NCI-H510A (cell line): Measurements from ENCODE around the gene ADAMTSL5.

ENCODE experiments used
- DNase-seq: peaks from one replicate; lab custom pipeline; 2025; lab: John Stamatoyannopoulos, UW

The ADAMTSL5 gene

GRCh38 chr19:1467215-1467489, 45.7 kb downstream of the ADAMTSL5 start:
- DNase-seq: no peak

DNA sequence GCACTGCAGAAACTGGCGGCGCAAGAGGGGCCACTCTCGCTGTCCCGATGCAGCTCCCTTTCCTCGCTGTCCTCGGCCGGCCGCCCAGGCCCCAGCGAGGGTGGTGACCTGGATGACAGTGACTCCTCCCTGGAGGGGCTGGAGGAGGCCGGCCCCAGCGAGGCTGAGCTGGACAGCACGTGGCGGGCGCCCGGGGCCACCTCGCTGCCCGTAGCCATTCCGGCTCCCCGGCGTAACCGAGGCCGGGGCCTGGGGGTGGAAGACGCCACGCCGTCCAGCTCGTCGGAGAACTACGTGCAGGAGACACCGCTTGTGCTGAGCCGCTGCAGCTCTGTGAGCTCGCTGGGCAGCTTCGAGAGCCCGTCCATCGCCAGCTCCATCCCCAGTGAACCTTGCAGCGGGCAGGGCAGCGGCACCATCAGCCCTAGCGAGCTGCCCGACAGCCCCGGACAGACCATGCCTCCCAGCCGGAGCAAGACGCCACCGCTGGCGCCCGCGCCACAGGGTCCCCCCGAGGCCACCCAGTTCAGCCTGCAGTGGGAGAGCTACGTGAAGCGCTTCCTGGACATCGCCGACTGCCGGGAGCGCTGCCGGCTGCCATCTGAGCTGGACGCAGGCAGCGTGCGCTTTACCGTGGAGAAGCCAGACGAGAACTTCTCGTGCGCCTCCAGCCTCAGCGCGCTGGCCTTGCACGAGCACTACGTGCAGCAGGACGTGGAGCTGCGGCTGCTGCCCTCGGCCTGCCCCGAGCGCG, 46.2 kb downstream of the ADAMTSL5 start:
- DNase-seq: no peak

DNA sequence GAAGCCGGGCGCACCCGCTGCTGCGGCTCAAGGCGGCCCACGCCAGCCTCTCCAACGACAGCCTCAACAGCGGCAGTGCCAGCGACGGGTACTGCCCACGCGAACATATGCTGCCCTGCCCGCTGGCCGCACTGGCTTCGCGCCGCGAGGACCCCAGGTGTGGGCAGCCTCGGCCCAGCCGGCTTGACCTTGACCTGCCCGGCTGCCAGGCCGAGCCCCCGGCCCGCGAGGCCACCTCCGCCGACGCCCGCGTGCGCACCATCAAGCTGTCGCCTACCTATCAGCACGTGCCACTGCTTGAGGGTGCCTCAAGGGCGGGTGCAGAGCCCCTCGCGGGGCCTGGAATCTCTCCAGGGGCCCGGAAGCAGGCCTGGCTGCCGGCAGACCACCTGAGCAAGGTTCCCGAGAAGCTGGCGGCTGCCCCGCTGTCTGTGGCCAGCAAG, 46.8 kb downstream of the ADAMTSL5 start:
- no peak for DNase-seq

DNA sequence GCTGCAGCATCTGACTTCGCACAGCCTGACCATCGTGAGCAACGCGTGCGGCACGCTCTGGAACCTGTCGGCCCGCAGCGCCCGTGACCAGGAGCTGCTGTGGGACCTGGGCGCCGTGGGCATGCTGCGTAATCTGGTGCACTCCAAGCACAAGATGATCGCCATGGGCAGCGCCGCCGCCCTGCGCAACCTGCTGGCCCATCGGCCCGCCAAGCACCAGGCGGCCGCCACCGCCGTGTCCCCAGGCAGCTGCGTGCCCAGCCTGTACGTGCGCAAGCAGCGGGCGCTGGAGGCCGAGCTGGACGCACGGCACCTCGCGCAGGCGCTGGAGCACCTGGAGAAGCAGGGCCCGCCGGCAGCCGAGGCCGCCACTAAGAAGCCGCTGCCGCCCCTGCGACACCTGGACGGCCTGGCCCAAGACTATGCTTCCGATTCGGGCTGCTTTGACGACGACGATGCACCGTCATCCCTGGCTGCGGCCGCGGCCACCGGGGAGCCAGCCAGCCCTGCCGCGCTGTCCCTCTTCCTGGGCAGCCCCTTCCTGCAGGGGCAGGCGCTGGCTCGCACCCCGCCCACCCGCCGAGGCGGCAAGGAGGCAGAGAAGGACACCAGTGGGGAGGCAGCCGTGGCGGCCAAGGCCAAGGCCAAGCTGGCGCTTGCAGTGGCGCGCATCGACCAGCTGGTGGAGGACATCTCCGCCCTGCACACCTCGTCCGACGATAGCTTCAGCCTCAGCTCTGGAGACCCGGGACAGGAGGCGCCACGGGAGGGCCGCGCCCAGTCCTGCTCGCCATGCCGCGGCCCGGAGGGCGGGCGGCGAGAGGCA, 47.4 kb downstream of the ADAMTSL5 start:
- DNase-seq: no peak

- DNase-seq: no peak
These were observed 51.0 kb downstream of the ADAMTSL5 start for GRCh38 chr19:1461862-1462261.

- DNase-seq: no peak
These were observed 52.5 kb downstream of the ADAMTSL5 start for GRCh38 chr19:1460033-1460995.

DNA sequence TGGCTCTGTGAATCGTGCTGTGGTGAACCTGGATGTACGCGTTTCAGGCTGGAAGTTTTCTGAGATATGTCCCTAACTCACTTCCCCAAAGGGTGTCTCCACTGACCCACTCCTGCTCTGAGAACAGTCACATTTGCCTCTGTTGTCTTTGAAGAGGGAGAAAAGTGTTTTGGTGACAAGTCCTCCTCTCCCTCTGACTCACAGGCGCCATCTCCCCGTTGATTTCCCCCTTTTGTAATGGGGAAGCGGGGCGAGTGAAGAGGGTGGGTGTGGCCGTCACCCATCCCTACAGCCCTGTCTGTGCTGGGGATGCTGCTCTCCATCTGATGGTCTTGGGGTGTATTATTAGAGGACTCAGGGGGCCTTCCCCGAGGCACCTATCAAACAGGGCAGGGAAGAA, 53.3 kb downstream of the ADAMTSL5 start:
- no peak for DNase-seq

DNA sequence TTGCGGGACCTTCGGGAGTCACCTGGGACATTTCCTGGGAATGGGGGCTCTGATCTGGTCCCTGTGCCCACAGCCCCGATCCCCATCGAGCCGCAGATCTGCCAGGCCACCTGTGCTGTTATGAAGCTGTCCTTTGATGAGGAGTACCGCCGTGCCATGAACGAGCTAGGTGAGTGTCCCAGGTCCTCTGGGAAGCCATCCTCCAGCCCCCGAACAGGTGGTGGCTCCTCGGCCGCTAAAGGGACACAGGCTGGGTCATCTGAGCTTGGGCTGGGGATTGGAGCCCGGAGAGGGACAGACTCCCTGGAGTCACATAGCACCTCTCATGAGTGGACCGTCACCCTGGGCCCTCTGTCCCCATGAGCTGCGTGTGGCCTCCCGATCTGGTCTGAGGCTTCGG, 54.9 kb downstream of the ADAMTSL5 start:
- DNase-seq: no peak

DNA sequence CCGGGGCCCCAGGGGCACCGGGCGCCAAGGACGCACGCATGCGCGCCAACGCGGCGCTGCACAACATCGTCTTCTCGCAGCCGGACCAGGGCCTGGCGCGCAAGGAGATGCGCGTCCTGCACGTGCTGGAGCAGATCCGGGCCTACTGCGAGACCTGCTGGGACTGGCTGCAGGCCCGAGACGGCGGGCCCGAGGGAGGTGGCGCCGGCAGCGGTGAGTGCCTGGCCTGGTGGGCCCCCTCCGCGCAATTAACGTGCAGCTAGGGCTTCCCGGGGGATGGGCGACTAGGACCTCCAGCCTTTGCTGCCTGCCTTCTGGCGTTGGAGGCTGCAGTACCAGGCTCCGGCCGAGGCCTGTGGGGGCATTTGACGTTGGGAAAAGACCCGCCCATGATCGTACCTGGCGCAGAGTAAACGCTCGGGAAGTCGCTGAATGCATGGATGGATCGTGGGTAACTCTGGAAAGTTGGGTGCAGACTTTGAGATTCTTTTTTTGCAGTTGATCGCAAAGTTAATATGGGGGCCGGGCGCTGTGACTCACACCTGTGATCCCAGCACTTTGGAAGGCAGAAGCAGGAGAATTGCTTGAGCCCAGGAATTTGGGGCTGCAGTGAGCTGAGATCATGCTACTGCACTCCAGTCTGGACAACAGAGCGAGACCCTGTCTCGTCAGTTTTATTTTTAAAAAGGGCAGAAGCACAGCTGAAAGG, 55.6 kb downstream of the ADAMTSL5 start:
- no peak for DNase-seq

DNA sequence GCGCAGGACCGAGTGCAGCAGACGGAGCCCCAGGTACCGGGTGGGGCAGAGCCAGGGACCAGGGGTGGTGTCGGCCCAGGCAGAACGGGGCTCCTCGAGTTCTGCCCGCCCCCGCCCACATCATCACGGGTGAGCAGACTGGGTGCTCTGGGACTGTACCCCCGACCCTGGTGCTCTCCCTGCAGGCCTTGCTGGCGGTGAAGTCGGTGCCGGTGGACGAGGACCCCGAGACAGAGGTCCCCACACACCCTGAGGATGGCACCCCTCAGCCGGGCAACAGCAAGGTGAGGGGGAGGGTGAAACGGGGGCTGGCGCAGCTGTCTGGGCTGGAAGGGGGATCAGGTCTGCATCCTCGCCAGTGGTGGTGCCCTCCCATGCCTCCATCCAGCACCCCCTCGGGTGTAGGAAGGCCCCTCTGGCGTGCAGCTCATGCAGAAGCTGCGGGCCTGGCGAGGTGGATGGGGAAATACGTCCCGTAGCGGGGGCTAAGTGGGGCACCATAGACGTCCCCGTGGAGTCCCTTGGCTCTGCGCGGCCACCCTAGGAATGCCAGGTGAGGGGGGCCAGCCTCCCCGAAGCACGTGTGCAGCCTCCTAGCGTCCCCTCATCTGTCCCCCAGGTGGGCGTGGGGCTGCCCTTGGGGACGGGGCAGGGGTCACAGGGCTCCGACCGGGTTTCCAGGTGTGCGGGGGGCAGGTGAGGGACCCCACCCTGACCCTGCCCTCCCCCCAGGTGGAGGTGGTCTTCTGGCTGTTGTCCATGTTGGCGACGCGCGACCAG, 56.5 kb downstream of the ADAMTSL5 start:
- DNase-seq: no peak

GRCh38 chr19:1455336-1456120, 57.3 kb downstream of the ADAMTSL5 start:
- no peak for DNase-seq
